HG02938 (cell line): Measurements from ENCODE around the gene CSF2.

Experiments used
- ATAC-seq: cut with Tn5 transposase; IDR thresholded peaks from one replicate; pipeline ENCODE4 v1.9.1; 2021; ENCODE audit warnings: mild to moderate bottlenecking, moderate library complexity; ENCODE audit not compliant: unreplicated experiment

CSF2 gene

DNA sequence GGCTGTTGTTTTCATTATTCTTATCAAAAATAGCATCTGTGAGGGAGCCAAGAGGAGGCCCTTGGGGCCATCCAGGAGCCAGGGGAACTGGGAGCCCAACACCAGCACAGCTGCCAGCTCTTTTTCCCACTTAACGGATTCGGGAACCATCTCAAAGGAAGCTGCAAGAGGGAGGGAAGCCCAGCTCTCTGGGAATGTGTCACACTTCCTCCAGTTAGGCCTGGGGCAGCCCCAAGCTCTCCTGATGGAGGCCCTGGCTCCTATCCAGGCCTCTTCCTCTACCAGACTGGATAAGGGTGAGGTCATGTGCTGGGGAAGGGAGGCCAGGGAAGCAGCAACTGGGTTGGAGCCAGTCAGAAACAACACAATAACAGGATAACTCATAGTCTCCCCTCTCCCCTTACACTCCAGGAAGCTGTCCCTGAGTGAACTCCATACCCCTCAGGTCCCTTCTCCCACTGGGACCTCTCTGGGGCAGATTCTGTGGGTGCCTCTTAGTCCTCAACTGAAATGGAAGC is 12.7 kb downstream of the CSF2 start:
- no peak for ATAC-seq

DNA sequence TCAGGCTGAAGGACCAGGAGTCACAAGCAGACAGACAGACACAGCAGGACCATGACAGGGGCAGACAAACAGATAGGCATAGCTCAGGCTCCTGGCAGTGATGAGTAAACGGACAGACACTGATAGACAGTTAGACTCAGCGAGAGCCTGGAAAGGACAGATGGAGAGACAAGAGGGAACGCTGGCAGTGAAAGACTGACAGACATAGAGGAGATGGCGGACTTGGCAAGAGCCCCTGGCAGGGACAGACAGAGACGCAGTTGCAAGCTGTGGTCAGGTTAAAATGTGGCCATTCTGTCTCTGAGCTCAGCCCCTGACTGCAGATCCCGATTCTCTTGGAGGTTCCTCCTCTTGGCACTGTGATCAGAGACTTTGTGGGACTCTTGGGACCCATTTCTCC is 13.6 kb downstream of the CSF2 start:
- no peak for ATAC-seq

DNA sequence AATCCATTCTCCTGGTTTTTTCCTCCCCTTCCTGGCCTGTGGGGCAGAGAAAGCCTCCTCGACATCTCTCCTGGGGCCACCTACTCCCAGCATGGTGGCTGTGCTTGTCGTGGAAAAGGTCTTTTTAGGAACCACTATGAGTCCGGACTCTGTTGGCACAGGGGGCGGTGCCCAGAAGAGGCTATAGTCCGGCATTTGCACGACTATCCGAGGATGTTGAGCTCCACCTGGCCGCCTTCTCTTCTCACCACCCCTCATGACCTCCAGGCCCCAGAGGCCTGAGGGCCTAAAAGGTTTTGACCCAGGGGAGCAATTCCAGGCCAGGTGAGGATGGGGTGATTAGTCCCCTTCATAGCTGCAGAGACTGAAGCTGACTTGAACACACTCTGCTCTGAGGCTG is 14.1 kb downstream of the CSF2 start:
- no peak for ATAC-seq

DNA sequence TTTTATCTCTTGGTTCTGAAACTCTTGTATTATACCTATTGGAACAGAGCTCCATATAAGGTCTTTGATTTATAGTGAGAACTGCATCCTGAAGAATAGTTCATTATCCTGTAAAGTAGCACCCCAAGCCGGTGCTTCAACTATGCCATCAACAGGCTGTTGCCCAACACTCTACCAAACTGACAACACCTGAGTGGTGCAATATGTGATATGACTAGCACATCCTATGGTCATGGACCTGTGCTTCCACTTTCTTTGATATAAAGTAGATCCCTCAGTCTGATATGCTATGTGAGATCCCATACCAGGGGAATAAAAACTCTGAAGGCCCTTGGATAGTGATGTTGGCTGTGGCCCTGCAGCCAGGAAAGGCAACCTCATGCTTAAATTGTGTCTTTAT is 15.8 kb downstream of the CSF2 start:
- ATAC-seq, result no peak

DNA sequence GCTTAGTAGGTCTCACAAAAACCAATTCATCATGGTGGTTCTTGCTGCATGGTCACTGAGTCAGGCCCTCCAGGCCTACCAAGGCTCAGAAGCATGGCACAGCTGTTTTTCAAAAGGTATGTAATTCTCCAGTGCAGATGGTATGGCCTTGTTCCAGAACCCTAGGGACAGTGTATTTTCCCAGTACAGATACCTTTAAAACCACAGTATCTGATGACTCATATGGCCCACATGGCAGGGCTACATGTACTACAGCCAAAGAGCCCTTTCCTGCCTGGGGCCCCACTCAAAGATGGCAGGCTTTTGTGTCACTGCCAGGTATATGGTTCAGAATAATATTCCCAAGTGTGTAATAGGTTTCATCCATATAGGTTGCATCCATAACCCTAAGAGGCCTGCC is 16.5 kb downstream of the CSF2 start:
- no peak for ATAC-seq

DNA sequence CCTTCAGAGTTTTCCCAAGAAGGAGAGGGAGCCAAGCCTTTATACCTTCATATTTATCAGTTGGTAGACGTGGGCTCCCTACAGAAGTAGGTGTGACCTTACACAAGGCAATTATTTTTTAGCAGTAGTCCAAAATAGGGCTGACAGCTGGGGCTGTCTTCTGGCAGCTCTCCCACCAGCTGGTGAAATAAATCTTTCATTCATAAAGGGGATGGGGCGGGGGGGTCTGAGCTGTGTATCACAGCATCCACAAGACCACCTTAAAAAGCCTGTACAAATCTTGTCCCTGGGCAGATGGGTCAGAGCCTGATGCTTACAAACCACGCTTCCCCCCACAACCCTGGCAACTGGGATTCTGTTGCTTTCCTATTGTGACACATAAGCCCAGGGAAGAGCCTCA is 19.7 kb downstream of the CSF2 start:
- no peak for ATAC-seq

DNA sequence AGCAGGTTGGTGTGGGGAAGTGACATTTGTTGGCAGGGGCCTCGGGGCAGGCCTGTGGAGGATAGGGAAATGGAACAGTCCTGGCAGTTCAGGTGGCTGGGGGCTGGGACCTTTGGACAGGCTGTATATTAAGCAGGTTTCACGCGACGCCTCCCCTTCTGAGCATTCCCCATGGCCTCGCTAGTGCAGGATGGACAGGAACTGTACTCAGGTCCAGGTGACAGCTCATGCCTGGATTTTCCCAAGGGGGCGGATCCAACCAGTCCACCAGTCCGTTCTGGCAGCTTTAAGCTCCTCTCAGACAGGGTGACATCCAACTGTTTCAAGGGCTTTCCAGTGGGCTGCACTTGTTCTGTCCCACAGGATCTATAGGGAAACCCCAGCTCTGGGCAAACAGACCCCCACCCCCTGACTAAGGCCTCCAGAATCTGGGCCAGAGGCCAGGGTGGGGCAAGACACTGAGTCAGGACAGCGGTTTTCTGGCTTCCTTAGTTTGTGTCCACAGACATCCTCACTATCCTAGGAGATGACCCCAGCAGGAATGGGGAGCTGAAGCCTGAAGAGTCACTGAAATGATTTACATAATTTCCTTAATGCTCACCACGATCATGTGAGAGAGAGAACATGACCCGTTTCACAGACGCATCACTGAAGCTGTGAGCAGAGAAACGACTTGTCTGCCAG is 20.9 kb downstream of the CSF2 start:
- no peak for ATAC-seq

DNA sequence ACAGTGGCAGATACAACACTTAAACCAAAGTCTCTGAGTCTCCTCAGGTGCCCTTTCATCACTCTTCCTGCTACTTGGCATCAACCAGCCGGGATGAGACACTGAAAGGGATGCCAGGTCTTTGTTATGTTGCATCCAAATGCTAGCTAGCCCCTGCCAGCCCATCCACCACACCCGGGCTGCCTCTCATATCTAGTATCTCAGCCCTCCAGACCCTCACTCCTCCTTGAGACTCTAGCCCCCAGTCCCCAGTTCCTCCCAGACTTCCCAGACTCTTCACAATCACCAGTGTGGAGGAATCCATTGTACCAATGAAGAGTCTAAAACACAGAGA is 21.5 kb downstream of the CSF2 start:
- no peak for ATAC-seq

DNA sequence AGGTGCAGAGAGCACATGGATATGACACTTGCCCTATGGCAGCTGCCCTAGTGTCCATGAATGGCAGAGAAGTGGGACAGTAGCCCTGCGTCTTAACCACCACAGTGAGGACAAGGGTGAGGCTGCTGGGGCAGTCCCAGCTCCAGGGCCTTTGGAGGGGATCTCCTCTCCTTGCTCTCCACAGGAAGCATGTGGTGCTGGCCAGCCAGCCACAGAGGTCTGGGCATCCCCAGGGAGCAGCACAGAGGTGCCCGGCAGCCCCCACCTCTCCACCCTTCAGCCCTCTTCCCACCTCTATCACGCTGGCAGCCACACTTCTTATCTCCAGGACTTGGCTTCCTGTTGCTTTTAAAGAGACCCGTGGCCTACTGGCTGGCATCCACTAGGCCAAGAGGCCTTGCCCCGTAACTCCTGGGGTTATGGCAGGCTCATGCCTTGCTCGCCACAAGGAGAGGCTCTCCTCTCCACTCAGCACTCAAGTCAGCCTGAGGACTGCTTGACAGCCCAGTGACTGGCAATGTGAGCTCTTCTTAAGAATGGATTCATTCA is 21.9 kb downstream of the CSF2 start:
- no peak for ATAC-seq

DNA sequence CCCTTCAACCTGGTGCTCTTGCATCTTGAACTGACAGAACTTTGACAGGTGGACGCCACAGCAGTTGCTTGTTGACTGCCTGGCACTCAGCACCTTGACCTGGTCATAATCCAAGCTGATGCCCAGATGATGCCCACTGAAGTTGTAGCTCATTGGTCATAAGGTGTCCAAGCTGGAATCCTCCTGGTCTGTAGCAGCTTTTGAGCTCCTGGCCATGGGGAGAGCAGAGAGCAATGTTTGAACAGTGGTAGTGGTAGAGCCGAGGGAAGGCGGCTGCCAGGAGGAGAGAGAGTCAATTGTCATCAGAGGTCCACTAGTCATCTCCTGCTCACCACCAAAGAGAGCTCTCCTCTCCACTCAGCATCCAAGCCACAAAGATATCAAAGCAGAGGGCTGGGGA is 23.3 kb downstream of the CSF2 start:
- no peak for ATAC-seq

DNA sequence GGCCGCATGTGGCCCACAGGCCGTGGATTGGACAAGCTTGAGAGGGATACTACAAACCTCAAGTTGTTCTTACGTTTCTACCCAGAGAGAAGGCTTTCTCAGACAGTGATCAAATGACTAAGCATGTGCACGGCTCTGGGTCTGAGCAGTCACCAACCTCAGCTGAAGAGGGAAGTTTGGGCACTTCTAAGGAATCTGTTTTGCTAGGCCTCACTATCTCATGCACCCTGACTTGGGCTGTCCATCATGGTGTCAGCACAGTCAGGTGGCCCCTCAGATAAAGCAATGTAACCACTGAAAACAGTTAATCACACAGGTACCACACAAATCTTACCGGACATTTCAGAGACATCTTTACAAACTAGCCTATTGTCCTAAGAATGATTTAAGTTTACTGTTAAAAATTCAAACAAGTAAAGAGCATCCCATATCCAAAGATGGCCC is 24.6 kb downstream of the CSF2 start:
- peak; percentile 24 for ATAC-seq

DNA sequence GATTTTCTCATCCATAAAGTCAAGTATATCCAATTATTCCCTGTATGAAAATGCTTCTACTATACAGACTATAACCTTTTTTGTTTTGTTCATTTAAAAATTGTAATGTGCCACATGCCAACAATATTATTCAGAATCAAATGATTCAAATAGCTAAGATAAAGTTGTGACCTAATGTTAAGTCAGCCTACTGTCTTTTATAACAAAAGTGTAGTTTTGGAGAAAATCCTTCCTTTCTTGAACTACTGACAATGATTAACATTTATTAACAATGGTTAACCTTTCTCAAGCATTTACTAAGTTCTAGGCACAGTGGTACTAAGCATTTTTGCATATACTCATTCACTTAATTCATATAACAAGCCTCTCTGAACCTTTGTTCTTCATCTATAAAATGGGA is 25.0 kb downstream of the CSF2 start:
- ATAC-seq, result no peak

DNA sequence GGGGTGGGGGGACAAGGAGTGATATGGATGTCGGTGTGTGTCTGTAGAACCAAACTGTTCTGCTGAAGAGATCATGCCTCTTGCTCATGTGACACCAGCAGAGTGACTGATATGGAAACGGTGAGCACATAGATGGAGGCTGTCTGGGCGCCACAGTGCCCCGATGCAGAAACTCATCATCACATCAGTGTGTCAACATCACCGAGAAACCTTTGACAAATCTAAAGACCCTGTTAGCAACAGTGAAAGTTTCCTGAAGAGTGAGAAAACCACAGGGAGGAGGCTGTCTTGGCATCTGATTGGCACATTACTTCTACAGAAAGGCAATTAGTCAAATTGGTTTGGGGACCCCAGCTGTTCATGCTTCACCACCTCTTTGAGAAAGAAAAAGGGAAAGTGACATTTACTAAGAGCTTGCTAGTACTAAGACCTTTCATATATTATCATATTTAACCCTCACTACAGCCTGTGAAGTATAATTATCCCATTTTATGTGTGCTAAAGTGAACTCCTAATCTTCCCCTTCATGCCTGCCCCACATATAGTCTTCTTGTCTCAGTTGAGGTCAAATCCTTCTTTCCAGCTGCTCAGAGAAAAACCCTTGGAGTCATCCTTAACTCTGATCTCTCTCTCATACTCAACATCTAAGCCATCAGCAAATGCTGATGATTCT is 25.6 kb downstream of the CSF2 start:
- ATAC-seq, result peak; percentile 44

DNA sequence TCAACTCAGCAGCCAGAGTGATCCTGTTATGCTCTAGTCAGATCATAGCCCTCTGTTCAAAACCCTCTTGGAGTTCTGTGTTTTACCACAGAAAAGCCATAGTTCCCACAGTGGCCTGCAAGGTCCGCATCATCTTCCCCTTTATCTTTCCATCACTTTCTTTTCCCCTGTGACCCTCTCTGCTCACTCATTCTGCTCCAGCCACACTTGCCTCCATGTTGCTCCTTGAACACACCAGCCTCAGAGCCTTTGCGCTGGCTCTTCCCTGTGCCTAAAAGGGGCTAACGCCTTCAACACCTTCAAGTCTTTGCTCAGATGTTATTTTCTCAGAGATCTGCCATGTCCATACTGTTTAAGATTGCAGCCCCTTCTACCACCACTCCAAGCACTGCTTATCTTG is 26.3 kb downstream of the CSF2 start:
- no peak for ATAC-seq

DNA sequence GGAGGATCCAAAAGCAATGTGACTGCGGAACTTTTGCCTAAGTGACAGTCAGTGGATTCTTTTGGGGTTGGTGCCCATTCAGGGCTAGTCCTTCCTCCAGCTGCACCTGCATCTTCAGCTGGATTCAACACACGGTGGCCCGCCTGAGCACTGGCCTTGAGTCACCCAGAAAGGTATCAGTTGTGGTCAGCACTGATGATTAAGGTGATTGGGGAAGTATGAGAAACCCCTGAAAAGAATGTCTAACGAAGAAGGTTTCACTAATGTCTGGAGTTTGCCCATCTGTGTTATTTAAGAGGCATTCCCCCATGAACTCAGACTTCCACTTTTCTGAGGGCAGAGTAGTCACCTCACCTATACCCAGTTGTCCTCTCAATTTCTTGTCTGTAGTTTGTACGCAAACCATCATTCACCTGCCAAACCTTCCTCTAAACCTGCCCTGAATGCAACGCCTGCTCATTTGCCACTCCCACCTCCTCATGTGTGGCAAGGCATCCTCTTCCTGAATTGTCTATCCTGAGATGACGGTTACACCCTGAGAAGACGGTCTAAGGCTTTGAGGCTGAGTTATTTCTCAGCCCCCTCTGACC is 27.2 kb downstream of the CSF2 start:
- peak; percentile 29 for ATAC-seq

DNA sequence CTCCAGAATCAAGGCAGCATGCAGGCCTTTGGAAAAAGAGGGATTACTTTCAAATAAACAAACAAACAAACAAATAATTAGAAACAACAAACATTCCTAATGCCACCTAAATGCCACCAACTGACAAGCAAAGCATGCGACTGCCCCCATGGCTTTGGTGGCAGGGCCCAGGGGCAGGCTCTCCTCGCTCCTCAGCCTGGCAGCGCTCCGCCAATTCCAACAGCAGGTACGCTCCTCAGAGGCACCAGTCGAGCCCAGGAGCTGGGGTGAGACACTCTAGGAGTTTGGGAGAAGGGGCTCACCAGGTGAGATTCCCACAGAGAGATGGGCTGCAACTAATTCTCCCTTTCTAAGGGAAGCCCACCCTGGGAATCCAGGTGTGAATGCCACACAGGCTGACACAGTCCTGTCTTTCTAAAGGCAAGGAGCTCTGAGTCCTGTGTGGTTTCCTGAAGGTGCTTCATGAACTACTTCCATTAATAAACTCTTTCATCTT is 27.8 kb downstream of the CSF2 start:
- ATAC-seq, result no peak

DNA sequence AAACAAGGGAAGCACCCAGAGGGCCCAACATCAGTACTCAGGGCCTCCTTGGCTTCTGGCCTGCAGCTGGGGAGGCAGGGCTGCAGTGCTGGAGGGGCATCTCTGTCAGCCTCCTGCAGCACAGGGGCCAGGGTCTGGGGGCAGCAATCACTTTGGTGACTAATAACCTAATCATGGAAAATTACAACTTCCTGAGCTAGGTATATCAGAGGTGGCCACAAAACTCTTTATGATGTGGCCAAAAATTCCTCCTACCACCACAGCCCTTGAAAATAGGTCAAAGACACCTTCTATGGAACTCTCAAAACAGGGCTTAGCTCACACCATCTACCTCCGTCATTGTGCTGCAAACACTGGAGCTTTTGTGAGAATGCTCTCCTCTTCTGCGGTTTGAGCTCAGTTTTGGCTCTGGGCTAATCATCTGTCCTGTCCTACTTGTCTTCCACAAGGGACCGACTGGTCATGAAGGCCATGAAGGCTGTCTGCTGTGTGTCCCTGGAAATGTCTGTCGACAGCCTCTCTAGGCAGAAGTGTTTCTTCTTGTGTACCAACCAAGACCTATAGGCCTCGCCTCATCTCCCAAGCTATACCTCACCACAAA is 28.6 kb downstream of the CSF2 start:
- no peak for ATAC-seq

DNA sequence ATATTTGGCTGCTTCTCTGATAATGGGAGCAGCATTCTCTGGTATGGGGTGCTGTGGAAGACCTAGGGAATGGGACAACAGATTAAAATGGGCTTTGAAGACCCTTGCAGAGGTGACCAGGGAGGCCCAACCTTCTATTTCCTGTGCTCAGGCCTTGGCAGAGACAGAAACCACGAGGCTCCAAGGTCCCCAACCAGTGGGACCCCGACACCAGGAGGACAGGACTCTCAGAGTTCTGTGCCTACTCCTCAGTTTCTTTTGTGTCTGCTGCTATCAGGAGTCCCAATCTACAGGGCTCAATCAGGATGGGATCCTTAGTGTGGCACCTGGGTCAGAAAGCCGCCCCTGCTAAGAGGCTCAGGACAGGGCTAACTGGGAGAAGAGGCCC is 29.3 kb downstream of the CSF2 start:
- no peak for ATAC-seq

DNA sequence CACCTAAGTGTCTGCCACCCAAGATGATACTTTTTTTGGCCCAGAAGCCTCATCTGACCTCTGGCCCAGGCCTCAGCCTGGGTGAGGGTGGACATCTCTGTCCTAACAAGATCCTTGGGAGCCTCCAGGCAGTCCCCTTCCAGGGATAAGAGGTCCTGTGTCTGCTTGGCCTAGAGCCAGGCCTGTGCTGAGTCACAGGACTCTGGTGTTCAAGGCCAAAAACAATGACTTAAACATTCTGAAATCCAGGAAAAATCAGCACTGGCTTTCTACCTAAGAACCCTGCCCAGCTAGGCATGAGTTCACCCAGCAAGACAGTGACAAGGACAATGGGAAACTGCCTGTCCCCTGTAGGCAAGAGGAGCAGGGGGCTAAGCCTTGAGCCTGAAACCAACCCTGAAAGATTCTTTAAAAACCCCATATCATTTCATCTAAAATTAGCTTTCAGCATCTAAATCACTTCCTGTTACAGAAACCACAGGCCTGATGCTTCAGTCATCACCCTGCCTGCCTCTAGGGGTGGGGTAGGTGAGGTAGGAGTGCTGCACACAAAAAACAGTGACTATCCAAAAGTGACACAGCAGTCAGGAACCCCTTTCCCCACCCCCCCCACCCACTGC is 29.9 kb downstream of the CSF2 start:
- ATAC-seq, result peak; percentile 74

DNA sequence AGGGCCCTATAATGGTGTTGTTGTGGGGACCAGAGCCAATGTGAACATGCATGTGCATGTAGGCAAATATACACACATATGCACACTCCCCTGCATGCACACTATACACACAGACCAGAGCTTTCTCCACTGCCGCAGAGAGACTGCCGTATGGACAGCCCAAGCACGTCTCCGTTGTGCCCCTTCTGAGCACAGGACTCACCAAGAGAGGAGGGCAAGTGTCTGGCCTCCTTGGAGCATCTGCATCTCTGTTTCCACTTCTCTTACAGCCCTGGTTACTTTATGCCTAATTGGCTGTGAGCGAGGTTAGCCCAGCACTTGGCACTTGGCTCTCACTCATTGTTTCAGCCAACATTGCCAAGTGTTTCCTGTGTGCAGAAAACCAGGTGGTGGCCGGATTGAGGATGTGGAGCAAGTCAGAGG is 30.4 kb downstream of the CSF2 start:
- peak; percentile 8 for ATAC-seq

DNA sequence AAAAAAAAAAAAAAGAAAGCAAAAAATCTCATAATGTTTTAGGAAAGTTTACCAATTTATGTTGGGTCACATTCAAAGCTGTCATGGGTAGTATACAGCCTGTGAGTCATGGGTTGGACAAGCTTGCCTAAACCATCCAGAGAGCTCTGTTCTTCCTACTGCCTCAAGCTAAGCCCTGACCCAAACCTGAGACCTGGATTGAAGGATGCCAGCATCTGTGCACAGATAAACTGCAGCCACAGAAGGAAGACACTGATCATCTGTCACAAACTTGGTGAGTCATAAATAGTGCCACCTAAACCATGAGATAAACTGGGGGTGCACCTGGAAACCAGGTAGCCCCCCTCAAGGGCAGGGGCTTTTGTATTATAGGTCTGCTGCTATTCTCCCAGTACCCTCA is 31.0 kb downstream of the CSF2 start:
- ATAC-seq, result no peak
